Neural cell (in vitro differentiated cells): Measurements from ENCODE around the gene WDR17. TPM values are rescaled to one million over a fixed set of nuclear protein-coding genes. Genes with fewer than 3 reads are reported as not detected.

Source experiments
- H2AFZ ChIP-seq: fragments of 200-600, 300-800 bp; sonication (generic), shearing (Covaris generic); 2 replicates; pipeline ENCODE4 v1.6.0; 2014; ENCODE audit warnings: low read depth, mild to moderate bottlenecking, antibody characterized with exemption, low read length, moderate library complexity
- H3F3A ChIP-seq: fragments of 200-600 bp; shearing (Covaris generic); 2 replicates; pipeline ENCODE4 v1.6.1; 2016; ENCODE audit warnings: mild to moderate bottlenecking, moderate library complexity, mixed read lengths, antibody characterized with exemption, low read length; ENCODE audit not compliant: insufficient read depth, poor library complexity, severe bottlenecking
- H3K27ac ChIP-seq: fragments of 200-600, 300-800 bp; sonication (generic), shearing (Covaris generic); 2 replicates; pipeline ENCODE4 v1.5.1; 2014; ENCODE audit warnings: mild to moderate bottlenecking, low read length, moderate library complexity
- H3K27me3 ChIP-seq: fragments of 300-800, 200-600 bp; sonication (generic), shearing (Covaris generic); 2 replicates; pipeline ENCODE4 v1.6.0; 2014; ENCODE audit warnings: mild to moderate bottlenecking, low read depth, low read length, moderate library complexity; ENCODE audit not compliant: insufficient read depth
- H3K36me3 ChIP-seq: fragments of 300-800, 200-600 bp; sonication (generic), shearing (Covaris generic); 2 replicates; pipeline ENCODE4 v1.5.1; 2014; ENCODE audit warnings: mild to moderate bottlenecking, antibody characterized with exemption, low read length, moderate library complexity; ENCODE audit not compliant: insufficient read depth
- H3K4me2 ChIP-seq: fragments of 300-800, 200-600 bp; sonication (generic), shearing (Covaris generic); 2 replicates; pipeline ENCODE4 v1.6.0; 2014; ENCODE audit warnings: mild to moderate bottlenecking, low read length
- H3K4me3 ChIP-seq: fragments of 300-800, 200-600 bp; sonication (generic), shearing (Covaris generic); 2 replicates; pipeline ENCODE4 v1.5.1; 2014; ENCODE audit warnings: mild to moderate bottlenecking, low read length, moderate library complexity
- H3K79me2 ChIP-seq: fragments of 200-600 bp; shearing (Covaris generic); replicated peaks from 2 replicates; pipeline ENCODE4 v1.6.0; 2014; ENCODE audit warnings: mild to moderate bottlenecking, low read length, moderate library complexity; ENCODE audit not compliant: insufficient read depth
- H3K9ac ChIP-seq: fragments of 300-800, 200-600 bp; sonication (generic), shearing (Covaris generic); 2 replicates; pipeline ENCODE4 v1.6.1; 2016; ENCODE audit warnings: mild to moderate bottlenecking, low read length, mixed read lengths
- H3K9me2 ChIP-seq: fragments of 200-600 bp; shearing (Covaris generic); 2 replicates; pipeline ENCODE4 v1.6.1; 2016; ENCODE audit warnings: mild to moderate bottlenecking, low read length, mixed read lengths; ENCODE audit not compliant: insufficient read depth
- H3K9me3 ChIP-seq: fragments of 200-600, 300-800 bp; sonication (generic), shearing (Covaris generic); 2 replicates; pipeline ENCODE4 v1.6.1; 2016; ENCODE audit warnings: mild to moderate bottlenecking, mixed run types, low read length, moderate library complexity, mixed read lengths
- H4K20me1 ChIP-seq: fragments of 200-600 bp; shearing (Covaris generic); 2 replicates; pipeline ENCODE4 v1.6.1; 2016; ENCODE audit warnings: mild to moderate bottlenecking, mixed run types; ENCODE audit not compliant: insufficient read depth
- MXI1 ChIP-seq: fragments of 450-650 bp; conservative IDR thresholded peaks from 2 replicates; pipeline ENCODE4 v1.6.1; 2014; ENCODE audit warnings: antibody characterized with exemption, mild to moderate bottlenecking; ENCODE audit not compliant: poor library complexity, severe bottlenecking
- POLR2AphosphoS5 ChIP-seq: IDR thresholded peaks from 2 replicates; pipeline ENCODE4 v1.6.1; 2012
- RAD21 ChIP-seq: fragments of 450-650 bp; conservative IDR thresholded peaks from 2 replicates; pipeline ENCODE4 v1.6.1; 2014; ENCODE audit warnings: antibody characterized with exemption, mild to moderate bottlenecking, moderate library complexity
- polyA plus RNA-seq: library from polyadenylated mRNA; depleted of rRNA; stranded (reverse); fragments of >200 nt; gene quantifications from 2 replicates; pipeline ENCODE4 v1.2.3, GENCODE V29; 2014
- TF ChIP-seq, protein P1 (sequence below): IDR thresholded peaks from 2 replicates; pipeline ENCODE4 v1.6.1; 2012; ENCODE audit warnings: borderline replicate concordance
- TF ChIP-seq, protein P2 (sequence below): fragments of 450-650 bp; IDR thresholded peaks from 2 replicates; pipeline ENCODE4 v1.5.1; 2014; ENCODE audit warnings: antibody characterized with exemption, mild to moderate bottlenecking, moderate library complexity; ENCODE audit not compliant: poor library complexity, severe bottlenecking

WDR17 gene
- polyA plus RNA-seq, 1 donor from 2014 or later = 59.1 TPM

DNA sequence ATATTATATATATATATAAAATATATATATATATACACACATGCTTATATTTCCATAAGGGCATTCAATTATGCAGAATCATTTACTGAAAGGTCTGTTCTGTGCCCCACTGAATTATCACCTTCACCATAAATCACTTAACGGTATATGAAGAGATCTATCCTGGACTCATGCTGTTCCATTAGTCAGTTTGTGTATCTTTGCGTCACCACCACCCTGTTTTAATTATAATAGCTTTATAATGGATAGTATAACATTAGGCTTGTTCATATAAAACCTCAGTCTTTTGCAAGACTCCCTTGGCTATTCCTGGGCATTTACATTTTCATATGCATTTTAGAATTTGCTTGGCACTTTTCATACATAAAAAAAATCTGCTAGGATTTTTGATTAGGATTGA lies 19.1 kb downstream of the WDR17 start:
- TF ChIP-seq POLR2AphosphoS5 = no peak
- no peaks in the 10 kb centered on the region for H3K36me3 ChIP-seq
- no peaks in the 10 kb centered on the region for H3K27me3 ChIP-seq

DNA sequence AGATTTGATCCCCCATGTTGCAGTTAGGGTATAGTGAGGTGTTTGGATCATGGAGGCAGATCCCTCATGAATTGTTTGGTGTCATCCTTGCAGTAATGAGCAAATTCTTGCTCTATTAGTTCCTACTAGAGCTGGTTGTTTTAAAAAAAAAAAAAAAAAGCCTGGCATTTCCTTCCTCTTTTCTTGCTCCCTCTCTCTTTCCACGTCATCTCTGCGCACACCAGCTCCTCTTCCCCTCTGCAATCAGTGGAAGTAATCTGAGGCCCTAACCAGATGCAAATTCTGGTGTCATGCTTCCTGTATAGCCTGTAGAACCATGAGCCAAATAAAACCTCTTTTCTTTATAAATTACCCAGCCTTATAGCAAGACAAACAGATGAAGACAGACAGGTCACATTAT lies 24.5 kb downstream of the WDR17 start:
- Histone ChIP-seq H3K27ac (no peak overlapping the region), H4K20me1 (no peaks in the 10 kb centered on the region), H3K27me3 (no peaks in the 10 kb centered on the region), H3K79me2 (no peaks in the 10 kb centered on the region), H3K9me2 (no peaks in the 10 kb centered on the region), H3K9me3 (no peaks in the 10 kb centered on the region), H3K9ac (no peak overlapping the region), H3K4me3 (no peak overlapping the region), H3F3A (no peaks in the 10 kb centered on the region), H2AFZ (no peak overlapping the region), H3K36me3 (no peaks in the 10 kb centered on the region), H3K4me2 (no peak overlapping the region)
- TF ChIP-seq POLR2AphosphoS5 = no peak
- no peak for TF ChIP-seq RAD21
- TF ChIP-seq, protein P1, sequence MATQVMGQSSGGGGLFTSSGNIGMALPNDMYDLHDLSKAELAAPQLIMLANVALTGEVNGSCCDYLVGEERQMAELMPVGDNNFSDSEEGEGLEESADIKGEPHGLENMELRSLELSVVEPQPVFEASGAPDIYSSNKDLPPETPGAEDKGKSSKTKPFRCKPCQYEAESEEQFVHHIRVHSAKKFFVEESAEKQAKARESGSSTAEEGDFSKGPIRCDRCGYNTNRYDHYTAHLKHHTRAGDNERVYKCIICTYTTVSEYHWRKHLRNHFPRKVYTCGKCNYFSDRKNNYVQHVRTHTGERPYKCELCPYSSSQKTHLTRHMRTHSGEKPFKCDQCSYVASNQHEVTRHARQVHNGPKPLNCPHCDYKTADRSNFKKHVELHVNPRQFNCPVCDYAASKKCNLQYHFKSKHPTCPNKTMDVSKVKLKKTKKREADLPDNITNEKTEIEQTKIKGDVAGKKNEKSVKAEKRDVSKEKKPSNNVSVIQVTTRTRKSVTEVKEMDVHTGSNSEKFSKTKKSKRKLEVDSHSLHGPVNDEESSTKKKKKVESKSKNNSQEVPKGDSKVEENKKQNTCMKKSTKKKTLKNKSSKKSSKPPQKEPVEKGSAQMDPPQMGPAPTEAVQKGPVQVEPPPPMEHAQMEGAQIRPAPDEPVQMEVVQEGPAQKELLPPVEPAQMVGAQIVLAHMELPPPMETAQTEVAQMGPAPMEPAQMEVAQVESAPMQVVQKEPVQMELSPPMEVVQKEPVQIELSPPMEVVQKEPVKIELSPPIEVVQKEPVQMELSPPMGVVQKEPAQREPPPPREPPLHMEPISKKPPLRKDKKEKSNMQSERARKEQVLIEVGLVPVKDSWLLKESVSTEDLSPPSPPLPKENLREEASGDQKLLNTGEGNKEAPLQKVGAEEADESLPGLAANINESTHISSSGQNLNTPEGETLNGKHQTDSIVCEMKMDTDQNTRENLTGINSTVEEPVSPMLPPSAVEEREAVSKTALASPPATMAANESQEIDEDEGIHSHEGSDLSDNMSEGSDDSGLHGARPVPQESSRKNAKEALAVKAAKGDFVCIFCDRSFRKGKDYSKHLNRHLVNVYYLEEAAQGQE = no peak
- TF ChIP-seq, protein P2, sequence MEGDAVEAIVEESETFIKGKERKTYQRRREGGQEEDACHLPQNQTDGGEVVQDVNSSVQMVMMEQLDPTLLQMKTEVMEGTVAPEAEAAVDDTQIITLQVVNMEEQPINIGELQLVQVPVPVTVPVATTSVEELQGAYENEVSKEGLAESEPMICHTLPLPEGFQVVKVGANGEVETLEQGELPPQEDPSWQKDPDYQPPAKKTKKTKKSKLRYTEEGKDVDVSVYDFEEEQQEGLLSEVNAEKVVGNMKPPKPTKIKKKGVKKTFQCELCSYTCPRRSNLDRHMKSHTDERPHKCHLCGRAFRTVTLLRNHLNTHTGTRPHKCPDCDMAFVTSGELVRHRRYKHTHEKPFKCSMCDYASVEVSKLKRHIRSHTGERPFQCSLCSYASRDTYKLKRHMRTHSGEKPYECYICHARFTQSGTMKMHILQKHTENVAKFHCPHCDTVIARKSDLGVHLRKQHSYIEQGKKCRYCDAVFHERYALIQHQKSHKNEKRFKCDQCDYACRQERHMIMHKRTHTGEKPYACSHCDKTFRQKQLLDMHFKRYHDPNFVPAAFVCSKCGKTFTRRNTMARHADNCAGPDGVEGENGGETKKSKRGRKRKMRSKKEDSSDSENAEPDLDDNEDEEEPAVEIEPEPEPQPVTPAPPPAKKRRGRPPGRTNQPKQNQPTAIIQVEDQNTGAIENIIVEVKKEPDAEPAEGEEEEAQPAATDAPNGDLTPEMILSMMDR = no peak
- TF ChIP-seq MXI1 = no peak

More for the DNA sequence above, 19.1 kb downstream of the WDR17 start:
- no peak overlapping the region for H3K27ac ChIP-seq
- H3K9ac ChIP-seq = no peak overlapping the region
- no peak overlapping the region for H2AFZ ChIP-seq
- no peaks in the 10 kb centered on the region for H4K20me1 ChIP-seq
- H3K79me2 ChIP-seq = no peaks in the 10 kb centered on the region
- H3K9me2 ChIP-seq = no peaks in the 10 kb centered on the region
- no peaks in the 10 kb centered on the region for H3F3A ChIP-seq
- no peaks in the 10 kb centered on the region for H3K9me3 ChIP-seq
- no peak overlapping the region for H3K4me3 ChIP-seq
- no peak overlapping the region for H3K4me2 ChIP-seq

DNA sequence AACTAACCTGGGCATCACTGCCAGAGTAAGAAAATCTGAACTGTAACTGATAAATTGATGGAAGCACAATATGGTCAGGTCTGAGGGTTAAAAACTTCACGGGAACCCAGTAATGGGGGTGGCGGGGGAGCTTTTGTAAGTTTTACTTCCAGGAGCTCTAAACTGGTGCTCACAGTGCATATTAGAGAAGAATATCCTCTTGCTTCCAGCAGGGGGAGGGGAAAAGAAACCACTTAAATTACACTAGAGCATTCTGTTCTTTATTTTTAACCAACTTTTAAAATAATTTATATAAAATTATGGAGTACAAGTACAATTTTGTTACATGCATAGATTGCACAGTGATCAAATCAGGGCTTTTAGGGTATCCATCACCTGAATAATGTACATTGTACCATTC lies 33.7 kb downstream of the WDR17 start:
- no peaks in the 10 kb centered on the region for H3K79me2 ChIP-seq
- no peaks in the 10 kb centered on the region for H3K27me3 ChIP-seq
- no peak for TF ChIP-seq POLR2AphosphoS5
- no peak for TF ChIP-seq RAD21
- peaks cover 12% of the 10 kb centered on the region for H3K9me3 ChIP-seq
- no peak overlapping the region for H2AFZ ChIP-seq
- H4K20me1 ChIP-seq = no peaks in the 10 kb centered on the region
- H3K4me3 ChIP-seq = no peak overlapping the region
- H3K27ac ChIP-seq = no peak overlapping the region
- no peaks in the 10 kb centered on the region for H3F3A ChIP-seq
- no peaks in the 10 kb centered on the region for H3K36me3 ChIP-seq
- H3K9ac ChIP-seq = no peak overlapping the region
- H3K9me2 ChIP-seq = no peaks in the 10 kb centered on the region
- H3K4me2 ChIP-seq = no peak overlapping the region
